Karpas-422 (cell line): Measurements from ENCODE around the gene MSH3. TPM values are rescaled to one million over a fixed set of nuclear protein-coding genes. Genes with fewer than 3 reads are reported as not detected.

ENCODE experiments used
- small RNA-seq: library from RNA; depleted of rRNA; stranded (forward); fragments of <200 nt; gene quantifications from one replicate; pipeline ENCODE3, GENCODE V24; 2014
- total RNA-seq: library from RNA; depleted of rRNA; stranded (reverse); fragments of >200 nt; shearing (Covaris generic); gene quantifications from 2 replicates; pipeline ENCODE4 v1.2.3, GENCODE V29; 2014; ENCODE audit warnings: low replicate concordance; rRNA removed

Gene MSH3
- total RNA-seq, 1 experiment from 2014 or later = 24.6 TPM

Small RNA genes within 50 kb of the gene (small RNA-seq; reads per million reads assigned to genes)
- not detected for gene MTRNR2L2

Other genes with a start within 250 kb of the MSH3 start
- 20.1 and 41.2 TPM in 2 replicates for gene ZFYVE16, start 246.6 kb upstream of the MSH3 start, total RNA-seq
- gene FAM151B, start 166.6 kb upstream of the MSH3 start, total RNA-seq = 0.36 and 0.60 TPM in 2 replicates
- not detected in 2 replicates for gene ANKRD34B, start 84.4 kb upstream of the MSH3 start, total RNA-seq
- 36.2 and 76.1 TPM in 2 replicates for gene DHFR, start 331 bp downstream of the MSH3 start, total RNA-seq